GM18907 (cell line): ENCODE measurements around the gene DIAPH3.

Source experiments
- ATAC-seq: cut with Tn5 transposase; IDR thresholded peaks from one replicate; pipeline ENCODE4 v1.9.1; 2021; ENCODE audit warnings: mild to moderate bottlenecking, moderate library complexity; ENCODE audit not compliant: unreplicated experiment

DIAPH3 gene

DNA sequence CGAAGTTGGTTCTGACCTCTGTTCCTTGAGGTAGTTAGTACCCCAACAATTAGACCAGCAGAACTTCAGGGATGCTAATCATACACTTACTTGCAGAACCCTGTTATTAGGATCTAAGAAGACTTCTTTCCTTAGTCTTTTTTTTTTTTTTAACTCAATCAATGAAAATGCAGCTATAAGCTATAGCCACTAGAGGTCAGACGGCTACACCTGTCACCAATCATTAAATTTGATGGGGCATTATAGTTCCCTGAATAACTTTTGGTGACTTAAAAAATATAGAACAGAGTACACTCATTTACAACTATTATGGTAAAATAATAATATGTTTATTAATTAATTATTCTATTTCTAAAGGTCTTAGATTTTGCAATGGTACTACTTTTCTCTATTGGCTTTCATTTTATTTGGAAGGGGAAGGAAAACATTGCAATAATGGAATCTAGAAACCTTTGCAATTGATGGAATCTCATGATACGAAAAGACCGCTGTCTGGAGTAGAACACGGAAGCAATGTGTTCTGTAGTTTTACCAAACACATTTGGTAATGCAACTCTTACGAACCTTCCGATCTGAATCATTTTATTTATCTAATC, 483.2 kb downstream of the DIAPH3 start:
- ATAC-seq: peak; percentile 62

DNA sequence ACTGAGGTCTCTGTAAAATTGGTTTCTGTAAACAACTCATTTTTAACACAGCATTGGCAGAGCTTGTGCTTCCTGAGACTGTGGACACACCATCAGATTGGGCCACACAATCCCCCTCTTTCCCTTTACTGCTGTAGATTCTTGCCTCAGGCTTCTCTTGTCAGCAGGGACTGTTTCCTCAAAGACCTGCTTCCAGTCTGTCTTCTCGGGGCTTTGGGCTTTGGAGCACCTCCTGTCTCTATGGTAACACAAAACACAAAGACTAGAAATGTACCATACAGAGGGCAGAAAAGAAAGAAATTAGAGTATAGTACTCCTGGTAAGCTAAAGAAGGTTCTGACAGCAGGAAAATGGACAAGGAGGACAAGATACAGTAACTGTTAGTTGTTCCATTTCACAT, 484.5 kb downstream of the DIAPH3 start:
- no peak for ATAC-seq

DNA sequence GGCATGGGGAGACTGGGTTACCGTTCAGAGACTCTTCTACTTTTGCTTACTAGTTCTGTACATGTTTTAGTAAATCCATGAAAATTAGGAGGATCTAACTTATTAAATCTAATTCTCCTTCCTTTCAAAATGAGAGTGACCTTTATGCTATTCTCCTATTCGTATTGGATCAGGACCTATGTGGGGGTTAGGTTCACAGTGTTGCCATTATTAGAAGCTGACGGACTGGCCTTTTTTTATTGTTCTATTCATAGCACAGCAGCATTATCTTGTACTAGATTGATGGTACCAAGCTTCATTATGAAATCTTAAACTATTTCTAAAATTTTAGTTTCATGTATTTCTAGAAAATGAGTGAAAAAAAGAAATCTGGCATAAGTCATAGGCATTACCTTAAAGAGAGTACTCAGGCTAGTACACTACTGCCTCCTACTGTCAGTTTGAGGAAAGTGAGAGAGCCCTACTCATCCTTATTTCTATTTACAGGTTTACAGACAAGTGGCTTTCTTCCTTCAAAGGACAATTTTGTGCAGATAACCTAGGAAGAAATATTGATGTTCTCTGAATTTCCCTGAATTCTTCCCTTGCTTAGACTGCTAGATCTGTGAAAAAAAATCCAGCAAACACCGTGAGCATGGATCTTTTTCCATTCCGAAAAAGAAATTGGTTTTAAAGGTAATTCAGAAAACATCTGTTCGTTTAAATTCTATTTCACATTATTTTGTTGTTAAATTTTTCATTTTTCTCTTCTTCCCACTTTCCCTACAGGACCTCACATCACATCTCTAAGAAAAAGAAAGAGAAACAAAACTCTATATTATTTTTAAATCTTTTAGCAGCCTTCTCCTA, 485.5 kb downstream of the DIAPH3 start:
- ATAC-seq: peak; percentile 59

DNA sequence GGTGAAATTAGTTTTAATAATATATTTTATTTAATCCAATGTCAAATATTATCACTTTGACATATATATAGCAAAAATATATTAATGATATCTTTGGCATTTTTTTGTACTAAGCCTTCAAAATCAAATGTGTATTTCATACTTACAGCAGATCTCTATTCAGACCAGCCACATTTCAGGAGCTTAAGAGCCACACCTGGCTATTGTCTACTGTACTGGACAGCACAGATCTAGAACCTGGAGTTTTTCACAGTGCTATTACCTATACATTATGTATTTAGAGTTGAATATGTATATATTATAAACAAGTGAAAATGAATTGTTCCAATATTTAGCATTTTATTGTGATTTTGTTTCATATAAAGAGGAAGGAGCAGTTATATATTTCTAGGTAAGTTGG, 486.3 kb downstream of the DIAPH3 start:
- no peak for ATAC-seq

DNA sequence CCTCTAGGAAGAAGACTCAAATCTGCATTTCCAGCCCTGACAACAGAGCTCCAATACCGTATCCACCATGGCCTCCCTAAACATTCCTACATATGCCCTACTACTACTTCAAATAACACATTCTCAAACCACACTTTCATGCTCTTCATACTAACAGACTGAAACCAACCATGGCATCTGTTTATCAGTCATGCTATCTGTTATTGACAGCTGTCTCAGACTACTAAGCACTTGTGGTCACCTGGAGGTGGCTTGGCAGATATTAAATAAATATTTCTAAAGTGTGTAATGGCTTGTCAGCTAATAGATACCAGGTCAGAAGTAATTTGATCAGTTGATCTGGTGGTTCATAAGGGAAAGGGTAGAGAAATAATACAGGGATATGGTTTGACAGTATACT, 489.1 kb downstream of the DIAPH3 start:
- peak; percentile 70 for ATAC-seq

DNA sequence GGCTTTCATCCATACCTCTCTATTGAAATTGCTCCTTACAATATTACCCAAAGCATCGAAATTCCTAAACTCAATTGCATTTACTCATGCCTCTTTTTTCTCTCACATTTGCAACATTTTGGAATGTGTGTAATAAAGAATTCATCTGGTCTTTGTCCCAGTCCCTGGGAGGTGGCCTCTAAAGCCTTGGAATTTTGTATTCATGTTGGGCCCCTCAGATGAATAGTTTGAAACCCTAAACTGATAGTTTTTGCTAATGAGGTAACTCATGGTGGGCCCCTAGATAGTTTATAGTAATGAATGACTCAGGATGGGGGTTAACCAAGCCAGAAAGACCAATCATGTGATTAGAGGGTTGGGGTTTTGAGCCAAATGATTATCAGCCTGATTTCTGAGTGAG, 490.4 kb downstream of the DIAPH3 start:
- no peak for ATAC-seq

DNA sequence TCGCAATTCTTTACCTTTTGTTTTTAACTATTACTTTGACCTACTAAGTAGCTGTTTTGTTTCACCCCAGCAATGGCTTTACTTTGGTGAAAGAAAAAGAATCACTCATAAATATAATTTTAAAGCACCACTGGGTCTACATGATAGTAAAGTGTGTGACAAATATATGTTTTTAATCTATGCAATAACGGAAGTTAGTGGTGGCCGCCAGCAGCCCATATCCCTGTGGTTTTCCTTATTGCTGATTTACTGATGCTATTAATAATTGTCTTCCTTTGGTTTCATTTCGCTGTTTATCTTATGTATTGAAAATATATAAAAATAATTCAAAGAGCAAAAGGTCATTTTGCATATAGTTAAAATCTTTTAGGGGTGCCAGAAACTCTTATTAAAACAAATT, 491.3 kb downstream of the DIAPH3 start:
- ATAC-seq: peak; percentile 50

DNA sequence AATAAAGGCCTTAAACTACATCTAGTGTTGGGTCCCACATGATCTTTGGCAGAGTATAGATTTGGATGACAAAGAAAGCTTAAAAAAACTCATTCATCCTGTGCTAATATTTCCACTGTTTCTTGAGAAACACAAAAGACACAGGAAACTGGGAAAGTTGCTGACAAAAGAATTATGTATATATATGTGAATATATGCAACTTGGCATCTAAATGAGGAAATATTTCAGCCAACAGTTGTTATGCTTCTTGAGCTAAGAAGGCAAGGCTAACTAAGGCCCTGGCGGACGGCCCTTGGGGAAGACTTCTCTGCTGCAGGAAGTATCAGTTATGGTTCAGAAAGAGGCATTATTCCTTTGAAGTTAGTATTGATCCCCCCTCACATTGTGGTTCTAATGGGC, 491.8 kb downstream of the DIAPH3 start:
- no peak for ATAC-seq

DNA sequence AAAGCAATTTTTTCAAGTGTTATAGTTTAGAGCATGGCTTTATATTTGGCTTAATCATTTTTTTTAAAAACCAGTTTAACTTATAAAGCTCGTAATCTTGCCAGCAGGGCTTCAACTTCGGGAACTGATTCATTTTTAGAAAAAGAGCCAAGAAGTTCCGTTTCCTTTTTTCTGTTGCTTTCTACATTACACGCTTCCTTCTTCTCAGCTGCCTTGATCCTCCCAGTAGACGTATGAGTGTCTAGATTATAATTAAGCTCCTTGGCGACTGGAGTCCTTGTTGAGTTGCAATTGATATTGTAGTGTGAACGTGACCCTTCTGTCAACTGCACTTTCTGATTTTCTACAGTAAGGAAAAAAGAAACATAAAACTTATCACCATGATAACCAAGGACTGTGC, 497.2 kb downstream of the DIAPH3 start:
- ATAC-seq: peak; percentile 61

DNA sequence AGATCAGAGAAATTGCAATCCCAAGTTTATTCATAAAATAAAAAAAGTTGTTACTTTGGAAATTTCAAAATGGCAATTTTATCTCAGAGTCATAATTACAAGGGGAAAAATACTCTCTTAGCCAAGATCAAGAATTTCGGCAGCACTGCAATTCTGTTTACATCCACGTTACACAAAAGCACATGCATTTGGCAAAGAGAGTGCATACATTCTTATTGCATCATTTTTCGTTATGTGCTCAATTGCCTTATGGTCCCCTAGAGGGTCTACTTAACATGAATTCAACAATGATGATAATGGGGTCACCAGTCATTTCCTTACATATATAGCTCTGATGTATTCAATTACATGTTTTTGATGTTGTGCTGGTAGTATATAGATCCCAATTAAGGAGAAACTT, 498.0 kb downstream of the DIAPH3 start:
- ATAC-seq: no peak

DNA sequence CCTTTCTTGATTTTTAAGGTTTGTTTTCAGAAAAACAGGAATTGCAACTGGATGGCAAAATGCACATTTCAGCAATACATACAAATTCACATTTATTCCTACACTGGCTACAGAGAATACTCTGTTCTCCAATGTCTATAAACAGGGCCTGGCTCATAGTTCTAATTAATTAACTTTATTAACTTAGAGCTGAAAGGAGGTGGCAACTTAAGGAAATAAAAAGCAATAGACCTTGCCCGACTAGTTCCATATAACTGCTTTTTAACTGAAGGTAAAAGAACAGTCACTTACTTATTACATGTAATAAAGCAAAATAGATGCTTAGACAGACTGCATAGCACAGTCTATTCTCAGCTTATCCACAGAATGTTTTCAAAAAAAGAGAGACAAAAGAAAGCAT, 498.5 kb downstream of the DIAPH3 start:
- no peak for ATAC-seq

DNA sequence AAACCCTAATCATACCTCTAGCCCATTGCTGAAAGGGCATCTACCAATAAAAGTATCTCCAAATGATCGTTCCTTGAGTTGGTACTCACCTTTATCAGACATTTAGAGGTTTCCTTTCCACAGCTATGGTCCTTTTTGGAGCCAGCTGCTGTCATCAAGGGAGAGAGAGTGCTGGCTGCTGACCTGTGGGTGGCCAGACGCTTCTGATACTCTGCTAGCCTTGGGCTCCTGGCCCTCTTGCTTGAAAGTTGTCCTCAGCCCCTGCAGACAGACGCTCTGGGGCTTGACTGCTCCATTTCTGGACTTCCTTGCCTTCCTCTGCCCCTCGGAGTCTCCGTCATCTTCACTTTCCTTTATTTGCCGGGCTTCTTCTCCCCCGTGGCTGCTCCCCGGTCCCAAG, 499.1 kb downstream of the DIAPH3 start:
- ATAC-seq: no peak

DNA sequence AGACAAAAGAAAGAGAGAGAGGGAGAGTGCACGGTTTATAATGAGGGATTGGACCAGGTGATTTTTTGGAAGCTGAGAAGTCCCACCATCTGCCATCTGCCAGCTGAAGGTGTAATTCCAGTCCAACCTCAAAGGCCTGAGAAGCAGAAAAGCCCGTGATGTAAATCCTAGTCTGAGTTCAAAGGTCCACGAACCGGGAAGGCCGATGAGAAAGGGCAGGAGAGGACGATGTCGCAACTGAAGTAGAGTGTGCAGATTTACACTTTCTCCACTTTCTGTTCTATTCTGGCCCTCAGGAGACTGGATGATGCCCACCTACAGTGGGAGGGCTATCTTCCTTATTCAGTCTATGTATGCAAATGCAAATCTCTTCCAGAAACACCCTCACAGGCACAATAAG, 500.0 kb downstream of the DIAPH3 start:
- no peak for ATAC-seq

DNA sequence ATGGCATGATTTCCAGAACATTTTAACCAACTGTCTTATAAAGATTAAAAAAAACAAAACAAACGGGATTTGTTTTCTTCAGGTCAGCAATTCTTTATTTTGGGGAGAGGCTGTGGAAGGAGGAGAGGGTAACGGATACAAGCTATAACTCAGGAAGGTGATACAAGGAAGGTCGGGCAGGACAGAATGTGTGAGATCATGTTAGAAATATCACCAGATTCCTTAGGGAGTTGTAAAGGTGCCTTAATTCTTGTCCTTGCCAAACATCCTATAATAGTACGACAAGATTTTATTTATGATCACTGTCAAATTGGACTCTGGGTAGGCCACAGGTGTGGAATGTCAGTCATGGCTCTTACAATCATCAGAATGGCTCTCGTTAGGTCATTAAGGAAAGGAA, 503.1 kb downstream of the DIAPH3 start:
- no peak for ATAC-seq

DNA sequence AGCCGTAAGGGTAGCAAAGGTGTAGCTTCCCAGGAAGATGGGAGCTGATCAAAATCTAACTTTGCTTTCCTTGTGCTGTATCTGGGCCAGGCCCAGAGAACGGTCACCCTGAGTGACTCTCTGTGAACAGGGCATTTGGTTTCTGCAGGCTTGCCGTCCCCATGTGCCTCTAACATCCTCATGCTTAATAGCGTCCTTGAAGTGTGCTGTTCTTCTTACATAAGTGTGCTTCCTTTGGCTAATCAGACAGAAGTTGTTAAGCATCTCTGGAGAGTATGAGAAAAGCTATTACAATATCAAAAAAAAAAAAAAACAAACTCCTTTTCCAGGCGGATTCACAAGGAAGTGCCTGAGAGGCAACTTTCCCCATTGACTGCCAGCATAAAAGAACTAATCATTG, 503.7 kb downstream of the DIAPH3 start:
- no peak for ATAC-seq

DNA sequence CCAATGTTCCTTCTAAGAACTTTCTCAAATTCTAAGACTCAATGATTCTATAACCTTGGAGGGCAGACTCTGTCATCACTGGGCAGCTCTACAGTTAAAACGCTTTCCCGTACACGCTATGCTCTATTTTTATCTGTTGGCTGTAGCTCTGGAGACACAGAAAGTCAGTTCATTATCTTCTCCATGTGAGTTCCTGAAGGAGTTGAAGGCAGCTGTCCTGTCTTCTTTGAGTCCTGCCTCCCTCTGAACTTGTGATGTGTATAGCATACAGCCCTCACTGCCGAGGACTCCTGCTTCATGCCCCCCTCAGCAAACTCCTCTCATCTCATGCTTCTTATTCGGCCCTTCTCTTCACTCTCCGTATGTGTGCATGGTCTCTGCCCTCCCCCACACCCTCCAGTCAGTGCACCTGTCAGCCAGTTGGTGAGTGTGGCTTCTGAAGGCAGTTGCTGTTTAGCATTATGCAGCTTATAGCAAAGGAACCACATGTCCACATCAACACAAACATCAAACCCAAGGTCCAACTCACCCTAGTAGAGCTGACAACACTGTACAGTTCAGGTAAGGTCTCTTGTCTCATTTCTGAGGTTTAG, 504.9 kb downstream of the DIAPH3 start:
- ATAC-seq: no peak

DNA sequence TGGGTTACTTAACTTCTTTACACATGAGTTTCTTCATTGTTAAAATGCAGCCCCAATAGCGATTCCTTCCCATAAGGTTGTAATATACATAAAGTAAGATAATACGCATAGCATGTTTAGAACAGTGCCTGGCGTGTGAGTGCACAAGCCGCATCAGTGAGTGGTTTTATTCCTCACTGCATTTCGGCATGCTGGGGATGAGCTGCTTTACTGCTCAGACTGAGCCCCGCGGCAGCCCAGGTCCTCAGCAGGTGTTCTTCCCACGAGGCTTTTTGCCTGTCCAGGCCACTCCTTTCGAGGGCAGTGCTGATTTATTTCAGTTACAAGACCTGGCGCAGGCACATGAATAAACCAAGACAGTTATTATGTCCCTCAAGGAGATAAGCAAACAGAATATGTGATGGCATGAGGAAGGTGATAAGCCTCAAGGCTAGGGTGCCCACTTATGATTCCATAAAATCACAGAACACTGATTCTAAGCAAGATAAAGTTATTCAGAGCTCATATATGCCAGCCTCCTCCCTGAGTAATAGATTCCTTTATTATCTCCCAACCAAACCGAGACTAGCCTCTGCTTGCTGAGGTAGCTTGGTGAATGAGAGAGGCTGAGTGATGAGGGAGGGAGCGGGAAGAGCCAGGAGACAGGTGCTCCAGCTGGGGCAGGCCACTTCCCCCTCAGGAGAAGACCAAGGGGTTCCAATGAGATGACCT, 505.5 kb downstream of the DIAPH3 start:
- ATAC-seq: no peak

DNA sequence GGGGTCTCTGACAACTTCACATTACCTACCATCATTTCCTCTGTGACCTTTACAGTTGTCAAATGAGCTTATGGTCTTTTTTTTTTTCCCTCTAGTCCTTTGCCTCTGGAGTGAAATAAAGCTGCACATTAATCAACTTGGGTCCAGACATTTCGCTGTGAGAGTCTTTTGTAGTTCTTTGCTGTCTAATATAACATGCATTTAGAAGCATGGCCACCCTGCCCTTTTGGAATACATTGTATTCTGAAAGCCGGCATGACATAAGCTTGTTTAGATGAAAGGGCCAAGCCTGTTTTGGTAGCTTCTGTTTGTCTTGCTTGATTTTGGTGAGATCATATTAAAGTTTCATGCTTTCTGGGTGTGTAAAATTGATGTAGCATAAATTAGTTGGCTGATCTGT, 509.8 kb downstream of the DIAPH3 start:
- no peak for ATAC-seq

DNA sequence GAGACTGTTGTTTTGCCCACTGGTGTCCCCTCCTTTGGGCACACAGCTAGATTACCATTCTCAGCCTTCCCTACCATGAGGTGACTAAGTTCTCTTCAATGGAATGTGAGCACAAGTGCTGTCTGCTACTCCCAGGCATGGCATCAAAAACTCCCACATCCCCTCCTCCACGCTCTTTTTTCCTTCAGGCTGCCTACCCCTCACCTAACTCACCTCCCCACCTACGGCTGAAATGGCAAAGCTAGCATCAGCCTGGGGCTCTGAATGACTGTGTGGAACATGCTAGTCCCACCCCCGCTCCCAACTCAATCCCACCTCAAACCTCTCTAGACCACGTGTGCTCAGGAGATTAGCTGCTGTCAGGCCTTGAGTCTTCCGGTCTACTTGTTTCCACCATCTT, 512.2 kb downstream of the DIAPH3 start:
- ATAC-seq: no peak

DNA sequence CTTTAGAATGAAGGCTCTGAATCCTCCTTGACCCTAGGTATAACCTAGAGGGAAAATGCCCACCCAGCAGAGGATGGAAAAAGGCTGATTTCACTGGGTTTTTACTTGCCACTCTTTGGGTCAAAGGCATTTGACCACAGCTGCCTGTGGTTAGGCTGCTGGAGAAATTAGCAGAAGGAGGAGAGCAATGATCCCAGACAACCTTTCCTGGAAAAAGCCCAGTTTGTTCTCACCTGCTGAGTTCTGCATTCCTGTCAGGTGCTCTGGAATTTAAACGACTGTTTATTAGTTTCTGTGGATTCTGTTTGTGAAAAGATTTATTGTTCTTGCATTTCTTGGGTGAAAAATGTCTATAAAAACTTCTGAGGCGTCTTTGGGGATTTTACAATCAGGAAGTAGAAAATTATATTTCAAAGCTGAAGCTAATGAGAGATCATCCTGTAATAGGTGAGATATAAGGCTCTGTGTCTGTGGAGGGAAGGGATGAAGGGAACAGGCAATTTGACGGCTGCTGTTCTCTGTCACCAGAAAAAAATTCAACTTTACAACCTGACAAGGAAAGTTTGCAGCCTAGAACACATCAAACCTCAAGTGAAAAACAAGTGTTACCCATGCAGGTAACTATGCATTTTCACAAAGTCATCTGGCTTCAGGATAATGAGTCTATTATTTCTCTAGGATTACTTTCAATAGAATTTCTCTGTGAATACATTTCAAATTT, 519.7 kb downstream of the DIAPH3 start:
- no peak for ATAC-seq

DNA sequence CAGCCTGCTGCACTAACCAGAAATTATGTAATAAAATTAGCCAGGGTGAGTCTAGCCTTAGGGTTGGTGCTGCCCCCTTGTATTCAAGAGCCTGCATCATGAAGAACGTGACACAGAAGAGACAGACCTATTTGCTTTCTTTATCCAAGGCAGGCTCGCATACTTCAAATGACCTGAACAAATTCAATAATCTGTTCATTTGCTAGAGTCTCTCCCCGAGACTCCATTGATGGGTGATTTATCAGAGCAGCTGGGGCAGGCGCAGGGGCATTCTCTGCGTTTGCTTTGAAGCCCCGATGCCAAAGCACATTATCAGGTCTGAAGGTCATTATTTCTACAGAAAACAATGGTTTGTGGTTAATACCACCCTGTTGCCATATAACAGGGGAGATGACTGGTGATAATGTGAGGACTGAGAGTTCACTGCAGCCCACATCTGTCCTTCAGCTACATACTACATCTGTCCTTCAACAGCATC, 520.3 kb downstream of the DIAPH3 start:
- no peak for ATAC-seq
